NCI-H2029 (cell line): ENCODE results near the gene ARHGEF16.

Experiments used
- DNase-seq: peaks from one replicate; lab custom pipeline; 2025; lab: John Stamatoyannopoulos, UW

ARHGEF16 gene

GRCh38 chr1:3519301-3519885, 64.9 kb downstream of the ARHGEF16 start:
- DNase-seq, result no peak

DNA sequence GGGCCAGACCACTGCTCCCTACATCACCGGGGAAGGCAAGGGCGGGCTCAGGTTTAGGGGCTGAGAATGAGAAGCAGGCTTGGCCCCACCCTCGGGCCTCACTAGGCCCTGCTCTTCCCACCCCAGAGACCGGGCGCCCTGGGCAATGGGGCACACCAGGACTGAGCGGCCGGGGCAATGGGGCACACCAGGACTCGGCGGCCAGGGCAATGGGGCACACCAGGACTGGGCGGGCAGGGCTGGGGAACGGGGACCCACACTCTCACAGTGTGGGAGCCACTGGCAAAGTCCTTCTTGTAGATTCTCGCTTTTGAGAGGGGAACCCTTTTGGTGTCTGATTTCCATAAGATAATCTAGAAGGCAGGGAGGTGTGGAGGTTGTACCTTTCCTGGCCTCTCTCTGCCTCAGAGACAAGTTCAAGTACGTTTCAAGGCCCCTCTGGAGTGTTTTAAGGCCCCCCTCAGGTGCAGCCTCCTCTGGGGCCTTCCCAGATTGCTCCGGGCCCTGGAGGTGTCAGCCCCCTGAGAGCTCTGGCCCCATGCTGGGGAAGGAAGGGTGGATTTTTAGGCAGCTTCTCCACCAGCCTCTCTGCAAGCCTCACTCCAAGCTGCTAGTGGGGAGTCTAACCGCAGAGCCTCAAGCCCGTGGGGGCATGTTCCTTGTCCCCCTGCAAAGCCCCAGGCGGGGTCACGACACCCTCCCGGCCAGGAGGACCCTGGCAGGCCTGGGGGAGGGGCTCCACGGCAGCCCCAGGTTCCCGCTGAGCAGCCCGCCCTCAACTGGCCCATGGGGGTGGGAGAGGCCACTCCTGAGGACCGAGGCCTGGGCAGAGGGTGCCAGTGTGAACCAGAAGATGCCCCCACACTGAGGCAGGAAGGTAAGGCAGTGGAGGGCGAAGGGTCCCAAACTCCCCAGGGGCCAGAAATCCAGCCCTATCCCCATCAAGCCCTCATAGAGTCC, 66.2 kb downstream of the ARHGEF16 start:
- no peak for DNase-seq

- DNase-seq, result no peak
These were observed 67.0 kb downstream of the ARHGEF16 start for GRCh38 chr1:3521426-3521825.

DNA sequence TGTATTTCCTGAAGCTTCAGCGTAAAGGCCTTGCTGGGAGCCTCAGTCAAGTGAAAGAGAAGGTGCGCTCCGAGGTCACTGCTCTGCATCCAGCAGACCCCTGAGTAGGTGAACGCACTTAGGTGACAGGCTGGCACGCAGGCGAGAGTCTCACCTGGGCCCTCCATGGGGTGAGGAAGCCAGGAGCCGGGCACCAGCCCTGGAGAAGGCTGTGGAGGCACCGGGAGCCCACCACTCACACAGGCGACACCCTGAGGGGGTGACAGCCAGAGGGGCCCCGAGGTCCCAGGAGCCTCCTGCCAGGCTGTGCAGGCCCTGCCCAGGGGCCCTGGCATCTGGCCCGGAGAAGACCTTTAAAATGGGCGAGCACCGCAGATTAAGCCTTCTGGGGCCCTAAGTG, 67.6 kb downstream of the ARHGEF16 start:
- DNase-seq, result no peak

GRCh38 chr1:3522564-3523265, 68.2 kb downstream of the ARHGEF16 start:
- no peak for DNase-seq

DNA sequence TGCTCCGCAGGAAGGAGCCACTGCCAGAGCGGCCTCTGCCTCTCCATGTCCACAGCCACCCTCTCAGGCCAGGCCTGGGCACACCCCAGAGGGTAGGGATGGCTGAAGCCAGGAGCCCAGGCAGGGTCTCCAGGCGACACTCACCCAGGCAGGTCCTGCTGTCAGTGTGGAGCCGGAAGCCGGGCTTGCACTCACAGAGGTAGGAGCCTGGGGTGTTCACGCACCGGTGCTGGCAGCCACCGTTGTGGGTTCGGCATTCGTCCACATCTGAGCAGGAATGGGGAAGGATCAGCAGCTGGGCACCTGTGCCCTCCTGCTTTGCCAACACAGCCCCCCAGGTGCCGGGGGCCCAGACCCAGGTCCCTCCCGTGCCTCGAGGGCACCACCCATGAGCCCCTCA, 69.5 kb downstream of the ARHGEF16 start:
- no peak for DNase-seq

DNA sequence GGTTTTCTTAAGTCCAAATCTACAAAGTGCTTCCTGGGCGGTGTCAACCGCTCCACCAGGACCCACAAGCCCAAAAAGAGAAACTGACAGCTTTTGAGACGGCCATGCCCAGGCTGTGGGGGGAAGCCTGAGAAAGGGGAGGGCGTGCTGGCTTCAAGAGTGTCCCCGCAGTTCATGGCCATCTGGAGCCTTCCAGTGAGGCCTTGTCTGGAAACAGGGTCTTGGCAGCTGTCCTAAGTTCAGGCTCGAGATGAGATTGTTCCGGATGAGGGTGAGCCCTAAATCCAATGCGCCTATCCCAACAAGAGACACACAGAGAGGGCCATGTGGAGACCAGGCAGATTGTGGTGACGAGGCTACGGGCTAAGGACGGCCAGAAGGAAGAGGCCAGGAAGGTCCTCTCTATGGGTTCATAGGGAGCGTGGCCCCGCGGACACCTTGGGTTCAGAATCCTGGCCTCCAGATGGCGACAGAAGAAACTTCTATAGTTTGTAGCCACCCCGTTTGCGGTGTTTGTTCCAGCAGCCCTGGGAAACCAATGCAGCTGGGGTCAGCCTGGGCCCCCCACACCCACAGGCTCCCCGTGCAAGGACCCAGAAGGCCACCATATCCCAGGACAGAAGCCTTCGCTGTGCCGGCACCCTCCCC, 70.2 kb downstream of the ARHGEF16 start:
- no peak for DNase-seq

- DNase-seq, result no peak
These were observed 71.4 kb downstream of the ARHGEF16 start for GRCh38 chr1:3525551-3526482.

GRCh38 chr1:3527774-3528173, 73.3 kb downstream of the ARHGEF16 start:
- no peak for DNase-seq

DNA sequence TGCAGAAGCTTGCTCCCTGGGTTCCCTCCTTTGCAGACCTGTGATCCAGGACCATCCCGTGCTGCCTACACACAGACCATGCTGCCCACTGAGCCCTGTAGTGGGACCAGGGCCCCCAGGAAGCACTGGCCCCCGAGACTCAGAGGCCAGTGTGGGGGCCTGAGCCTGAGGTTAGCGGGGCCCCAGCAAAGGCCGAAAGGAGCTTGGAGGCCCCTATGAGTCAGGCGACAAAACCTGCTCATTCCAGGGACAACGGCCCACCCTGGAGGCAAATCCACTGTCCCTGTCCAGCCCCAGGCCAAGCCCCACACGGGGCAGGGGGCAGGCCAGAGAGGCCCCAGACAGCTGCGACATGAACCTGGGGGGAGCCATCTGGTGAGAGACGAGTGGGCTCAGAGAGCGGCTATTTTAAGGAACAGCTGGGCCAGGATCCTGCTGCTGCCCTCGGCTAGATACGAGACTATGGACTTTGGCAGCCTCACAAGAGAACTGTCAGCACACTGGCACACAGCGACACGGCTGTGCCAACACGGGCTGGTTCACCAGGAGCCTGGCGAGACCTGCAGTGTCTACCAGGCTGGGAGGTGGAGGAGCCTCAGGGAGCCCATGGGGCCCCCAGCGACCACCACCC, 74.7 kb downstream of the ARHGEF16 start:
- no peak for DNase-seq

DNA sequence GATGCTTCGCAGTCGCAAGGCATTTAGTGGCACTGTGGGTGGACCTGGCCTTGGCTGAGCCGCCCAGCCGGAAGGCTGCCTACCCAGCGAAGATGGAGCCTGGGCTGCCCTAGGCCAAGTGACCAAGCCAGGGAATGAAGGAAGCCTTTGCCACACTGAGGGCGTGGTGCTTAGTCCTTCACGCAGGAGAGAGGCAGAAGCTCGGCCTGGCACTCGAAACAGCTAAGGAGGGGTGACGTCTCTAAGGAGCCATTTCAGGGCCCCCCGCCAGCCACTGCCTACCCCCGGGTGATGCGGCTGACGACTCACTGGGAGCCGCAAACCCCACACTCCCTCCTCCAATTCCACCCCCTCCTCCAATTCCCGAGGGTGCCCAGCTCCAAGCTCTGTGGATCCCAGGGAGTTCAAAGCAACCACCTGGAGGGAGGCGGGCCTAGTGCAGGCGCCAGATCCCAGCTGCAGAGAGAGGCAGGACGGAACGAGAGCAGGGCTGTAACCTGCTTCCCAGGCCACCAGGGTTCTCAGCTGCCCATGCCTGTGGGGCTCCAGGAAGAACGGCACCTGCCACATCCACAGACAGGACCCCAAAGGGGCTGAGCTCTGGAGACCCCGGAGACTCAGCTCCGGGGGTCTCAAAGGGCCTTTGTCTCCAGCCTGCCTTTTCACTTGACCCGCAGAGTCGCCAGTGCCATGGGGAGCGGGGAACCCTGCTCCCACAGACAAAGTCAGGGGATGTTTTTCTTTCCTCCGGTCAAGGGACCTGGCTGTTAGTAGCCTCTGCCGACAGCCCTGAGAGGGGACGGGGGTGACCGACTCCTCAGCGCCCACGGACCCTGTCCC, 75.8 kb downstream of the ARHGEF16 start:
- DNase-seq, result no peak
